Endothelial cell of umbilical vein (primary cell): ENCODE data around the gene ADCY3. TPM values are rescaled to one million over a fixed set of nuclear protein-coding genes. Genes with fewer than 3 reads are reported as not detected.

Experiments
- BruUV-seq: library from RNA; stranded (reverse); fragments of 400-500 nt; replicated peaks from 2 replicates; lab custom pipeline; 2021; lab: Mats Ljungman, UMichigan
- CTCF ChIA-PET: fragments of 300-600, 350-600 bp; sonication (Branson Sonifier 250); formaldehyde crosslinking; loops from one replicate; lab custom pipeline; 2021; ENCODE audit warnings: antibody characterized with exemption, inconsistent platforms; lab: Charles Lee
- POLR2A ChIA-PET: fragments of 300-600, 350-600 bp; sonication (Branson Sonifier 250); formaldehyde crosslinking; loops from one replicate; lab custom pipeline; 2021; ENCODE audit warnings: antibody characterized with exemption, inconsistent platforms; lab: Charles Lee
- DNase-seq: peaks from one replicate; pipeline ENCODE4 v3.0.0-alpha.2; 2011; ENCODE audit warnings: low read depth, low spot score
- FAIRE-seq: peaks from 2 replicates; lab custom pipeline; 2011; peaks lifted over from hg19 to GRCh38; lab: Jason Lieb, UNC
- H2AFZ ChIP-seq: 2 replicates; pipeline ENCODE4 v1.6.0; 2012; ENCODE audit warnings: low read depth, low read length, control low read depth, inconsistent platforms
- H3K27ac ChIP-seq: 2 replicates; pipeline ENCODE4 v1.5.1; 2011; ENCODE audit warnings: low read depth, mild to moderate bottlenecking, control low read depth, low read length, moderate library complexity; ENCODE audit not compliant: insufficient read depth
- H3K27me3 ChIP-seq, 2 experiments: 2 replicates each; pipeline versions ENCODE4 v1.6.0 to v1.6.1; 2011; ENCODE audit warnings: low read length in 2 of 2, mixed read lengths in 1 of 2; ENCODE audit not compliant: control insufficient read depth in 2 of 2, insufficient read depth in 2 of 2
- H3K36me3 ChIP-seq, 2 experiments: 2 replicates in 1 of 2; 3 replicates in 1 of 2; pipeline ENCODE4 v1.5.1; 2011; ENCODE audit warnings: low read length in 2 of 2, mild to moderate bottlenecking in 1 of 2, moderate library complexity in 1 of 2; ENCODE audit not compliant: control insufficient read depth in 2 of 2, insufficient read depth in 2 of 2; ENCODE audit errors: extremely low read depth in 1 of 2
- H3K4me1 ChIP-seq: 3 replicates; pipeline ENCODE4 v1.5.1; 2011; ENCODE audit warnings: mild to moderate bottlenecking, low read length; ENCODE audit not compliant: control insufficient read depth, insufficient read depth; ENCODE audit errors: extremely low read depth
- H3K4me2 ChIP-seq: 2 replicates; pipeline ENCODE4 v1.6.1; 2011; ENCODE audit warnings: low read length, control low read depth, mixed read lengths; ENCODE audit not compliant: insufficient read depth
- H3K4me3 ChIP-seq, 3 experiments: fragments of 200-600 bp in 1 of 3; sonication (generic), shearing (Covaris generic) in 1 of 3; replicated peaks in 1 of 3; 2 replicates each; pipeline ENCODE4 v1.5.1; 2011 to 2016; ENCODE audit warnings: control low read depth in 3 of 3, low read length in 3 of 3, mild to moderate bottlenecking in 2 of 3, inconsistent platforms in 1 of 3, low read depth in 1 of 3, moderate library complexity in 1 of 3; ENCODE audit not compliant: insufficient read depth in 1 of 3
- H3K79me2 ChIP-seq: 2 replicates; pipeline ENCODE4 v1.6.0; 2012; ENCODE audit warnings: low read length, inconsistent platforms; ENCODE audit not compliant: control insufficient read depth, insufficient read depth
- H3K9ac ChIP-seq: replicated peaks from 2 replicates; pipeline ENCODE3; 2011; ENCODE audit warnings: low read length, control low read depth; ENCODE audit not compliant: insufficient read depth; ENCODE audit errors: extremely low read depth
- H3K9me1 ChIP-seq: replicated peaks from 3 replicates; pipeline ENCODE4 v1.6.0; 2011; ENCODE audit warnings: mild to moderate bottlenecking, low read length; ENCODE audit not compliant: control insufficient read depth, insufficient read depth; ENCODE audit errors: extremely low read depth
- H3K9me3 ChIP-seq: replicated peaks from 2 replicates; pipeline ENCODE4 v1.5.1; 2012; ENCODE audit warnings: low read length, inconsistent platforms; ENCODE audit not compliant: control insufficient read depth, insufficient read depth
- H4K20me1 ChIP-seq: replicated peaks from 2 replicates; pipeline ENCODE3; 2011; ENCODE audit warnings: mild to moderate bottlenecking, low read length; ENCODE audit not compliant: control insufficient read depth, insufficient read depth; ENCODE audit errors: extremely low read depth
- EZH2 ChIP-seq: IDR thresholded peaks from 2 replicates; pipeline ENCODE4 v1.6.1; 2012; ENCODE audit warnings: borderline replicate concordance, low read depth, mild to moderate bottlenecking, moderate library complexity, low read length, inconsistent platforms; ENCODE audit not compliant: severe bottlenecking
- FOS ChIP-seq: IDR thresholded peaks from 2 replicates; pipeline ENCODE4 v1.6.1; 2011; ENCODE audit warnings: mild to moderate bottlenecking, low read length, moderate library complexity, borderline replicate concordance; ENCODE audit not compliant: insufficient read depth
- GATA2 ChIP-seq: IDR thresholded peaks from 2 replicates; pipeline ENCODE4 v1.7.0; 2011; ENCODE audit warnings: low read depth, mild to moderate bottlenecking, moderate library complexity, mixed read lengths, low read length; ENCODE audit not compliant: insufficient read length, insufficient read depth
- JUN ChIP-seq: IDR thresholded peaks from 2 replicates; pipeline ENCODE4 v1.6.1; 2011; ENCODE audit warnings: borderline replicate concordance, low read depth; ENCODE audit not compliant: insufficient read length, insufficient read depth
- MYC ChIP-seq: IDR thresholded peaks from one replicate; pipeline ENCODE4 v1.6.1; 2011; ENCODE audit warnings: mild to moderate bottlenecking, low read depth, low read length
- POLR2A ChIP-seq: IDR thresholded peaks from 2 replicates; pipeline ENCODE4 v1.6.1; 2012; ENCODE audit warnings: low read depth, mild to moderate bottlenecking, control low read depth, low read length
- POLR2AphosphoS5 ChIP-seq: IDR thresholded peaks from 2 replicates; pipeline ENCODE4 v1.6.1; 2012; ENCODE audit warnings: low read depth, mild to moderate bottlenecking, control low read depth, low read length, moderate library complexity; ENCODE audit not compliant: insufficient read depth
- dilution Hi-C: fragments of 300-500 bp; cut with MboI; formaldehyde crosslinking; loops from one replicate; pipeline ENCODE4 v1.15.0; 2019; ENCODE audit warnings: low sequenced_read_pairs; ENCODE audit not compliant: extremely low pct_ligation_motif_present
- intact Hi-C: fragments of 100-400 bp; cut with micrococcal nuclease; formaldehyde crosslinking; loops from one replicate; pipeline ENCODE4 v1.10.0; 2022
- polyA plus RNA-seq, 4 experiments: library from polyadenylated mRNA; depleted of rRNA in 3 of 4; stranded (reverse) in 3 of 4; unstranded in 1 of 4; fragments of >200 nt; gene quantifications; 2 replicates each; pipeline versions ENCODE4 v1.2.1 to v1.2.3, GENCODE V29; 2011 to 2012; ENCODE audit warnings: missing spikeins in 1 of 4
- total RNA-seq: library from RNA; stranded (reverse); gene quantifications from 2 replicates; pipeline ENCODE4 v1.2.3, GENCODE V29; 2021
- TF ChIP-seq, protein P1 (sequence below), 2 donors: IDR thresholded peaks; 1 replicate in 1 of 2; 2 replicates in 1 of 2; pipeline ENCODE4 v1.5.1; 2011; ENCODE audit warnings: low read length in 2 of 2, mild to moderate bottlenecking in 2 of 2, moderate library complexity in 2 of 2, control low read depth in 1 of 2, inconsistent platforms in 1 of 2, low read depth in 1 of 2; ENCODE audit not compliant: insufficient read depth in 1 of 2; ENCODE audit errors: extremely low read depth in 1 of 2
- TF ChIP-seq, protein P2 (sequence below): IDR thresholded peaks from 2 replicates; pipeline ENCODE4 v1.6.1; 2011; ENCODE audit not compliant: insufficient read depth, insufficient read length

Gene ADCY3
- total and polyA plus RNA-seq, 2 donors (not counting 3 experiments of a cell fraction or from before 2014, with no cell fraction given) = 54.0 to 61.3 TPM

DNA sequence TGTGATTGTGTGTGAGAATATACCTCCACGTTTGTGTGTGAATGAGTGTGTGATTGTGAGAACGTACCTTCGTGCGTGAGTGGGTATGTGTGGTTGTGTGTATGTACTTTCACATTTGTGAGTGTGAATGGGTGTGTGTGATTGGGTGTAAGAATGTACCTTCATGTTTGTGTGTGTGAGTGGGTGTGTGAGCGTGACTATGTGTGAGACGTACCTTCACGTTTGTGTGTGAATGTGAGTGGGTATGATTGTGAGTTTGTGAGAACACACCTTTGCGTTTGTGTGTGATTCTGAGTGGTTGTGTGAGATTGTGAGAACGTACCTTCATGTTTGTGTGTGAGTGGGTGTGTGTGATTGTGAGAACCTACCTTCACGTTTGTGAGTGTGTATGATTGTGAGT, 5.8 kb upstream of the ADCY3 start:
- TF ChIP-seq EZH2 (no peak), POLR2AphosphoS5 (no peak), MYC (no peak), JUN (no peak), FOS (no peak), POLR2A (no peak), GATA2 (no peak)
- TF ChIP-seq, protein P1, sequence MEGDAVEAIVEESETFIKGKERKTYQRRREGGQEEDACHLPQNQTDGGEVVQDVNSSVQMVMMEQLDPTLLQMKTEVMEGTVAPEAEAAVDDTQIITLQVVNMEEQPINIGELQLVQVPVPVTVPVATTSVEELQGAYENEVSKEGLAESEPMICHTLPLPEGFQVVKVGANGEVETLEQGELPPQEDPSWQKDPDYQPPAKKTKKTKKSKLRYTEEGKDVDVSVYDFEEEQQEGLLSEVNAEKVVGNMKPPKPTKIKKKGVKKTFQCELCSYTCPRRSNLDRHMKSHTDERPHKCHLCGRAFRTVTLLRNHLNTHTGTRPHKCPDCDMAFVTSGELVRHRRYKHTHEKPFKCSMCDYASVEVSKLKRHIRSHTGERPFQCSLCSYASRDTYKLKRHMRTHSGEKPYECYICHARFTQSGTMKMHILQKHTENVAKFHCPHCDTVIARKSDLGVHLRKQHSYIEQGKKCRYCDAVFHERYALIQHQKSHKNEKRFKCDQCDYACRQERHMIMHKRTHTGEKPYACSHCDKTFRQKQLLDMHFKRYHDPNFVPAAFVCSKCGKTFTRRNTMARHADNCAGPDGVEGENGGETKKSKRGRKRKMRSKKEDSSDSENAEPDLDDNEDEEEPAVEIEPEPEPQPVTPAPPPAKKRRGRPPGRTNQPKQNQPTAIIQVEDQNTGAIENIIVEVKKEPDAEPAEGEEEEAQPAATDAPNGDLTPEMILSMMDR (IDR thresholded peaks at IDR 0.05; ENCODE audit: extremely low read depth in 1 of 2, insufficient read depth in 1 of 2, low read depth in 1 of 2, low read length in 2 of 2) = no peak
- TF ChIP-seq, protein P2, sequence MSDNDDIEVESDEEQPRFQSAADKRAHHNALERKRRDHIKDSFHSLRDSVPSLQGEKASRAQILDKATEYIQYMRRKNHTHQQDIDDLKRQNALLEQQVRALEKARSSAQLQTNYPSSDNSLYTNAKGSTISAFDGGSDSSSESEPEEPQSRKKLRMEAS = no peak
- POLR2A ChIA-PET = no interaction called here

More for the DNA sequence above, 5.8 kb upstream of the ADCY3 start:
- no peaks in the 10 kb centered on the region for H3K36me3 ChIP-seq
- intact Hi-C loops = no loop called here
- no TSS peak for BruUV-seq
- H2AFZ ChIP-seq = no peak overlapping the region
- no peak overlapping the region for H3K4me2 ChIP-seq
- no peaks in the 10 kb centered on the region for H3K79me2 ChIP-seq
- no peaks in the 10 kb centered on the region for H3K9me1 ChIP-seq
- peaks cover 3% of the 10 kb centered on the region for H3K4me1 ChIP-seq
- H3K4me3 ChIP-seq = no peak overlapping the region
- DNase-seq (no peak), FAIRE-seq (no peak)
- no peak overlapping the region for H3K9ac ChIP-seq
- no peaks in the 10 kb centered on the region for H4K20me1 ChIP-seq
- H3K27ac ChIP-seq = no peak overlapping the region
- dilution Hi-C loops = no loop called here
- CTCF ChIA-PET = no interaction called here
- no peaks in the 10 kb centered on the region for H3K9me3 ChIP-seq
- H3K27me3 ChIP-seq = no peaks in the 10 kb centered on the region
